ENCODE measurements around the gene ATP10A. TPM values are rescaled to one million over a fixed set of nuclear protein-coding genes. Genes with fewer than 3 reads are reported as not detected.

ATP10A gene
- total RNA-seq, 1 donor from 2014 or later, result 0.26 TPM

DNA sequence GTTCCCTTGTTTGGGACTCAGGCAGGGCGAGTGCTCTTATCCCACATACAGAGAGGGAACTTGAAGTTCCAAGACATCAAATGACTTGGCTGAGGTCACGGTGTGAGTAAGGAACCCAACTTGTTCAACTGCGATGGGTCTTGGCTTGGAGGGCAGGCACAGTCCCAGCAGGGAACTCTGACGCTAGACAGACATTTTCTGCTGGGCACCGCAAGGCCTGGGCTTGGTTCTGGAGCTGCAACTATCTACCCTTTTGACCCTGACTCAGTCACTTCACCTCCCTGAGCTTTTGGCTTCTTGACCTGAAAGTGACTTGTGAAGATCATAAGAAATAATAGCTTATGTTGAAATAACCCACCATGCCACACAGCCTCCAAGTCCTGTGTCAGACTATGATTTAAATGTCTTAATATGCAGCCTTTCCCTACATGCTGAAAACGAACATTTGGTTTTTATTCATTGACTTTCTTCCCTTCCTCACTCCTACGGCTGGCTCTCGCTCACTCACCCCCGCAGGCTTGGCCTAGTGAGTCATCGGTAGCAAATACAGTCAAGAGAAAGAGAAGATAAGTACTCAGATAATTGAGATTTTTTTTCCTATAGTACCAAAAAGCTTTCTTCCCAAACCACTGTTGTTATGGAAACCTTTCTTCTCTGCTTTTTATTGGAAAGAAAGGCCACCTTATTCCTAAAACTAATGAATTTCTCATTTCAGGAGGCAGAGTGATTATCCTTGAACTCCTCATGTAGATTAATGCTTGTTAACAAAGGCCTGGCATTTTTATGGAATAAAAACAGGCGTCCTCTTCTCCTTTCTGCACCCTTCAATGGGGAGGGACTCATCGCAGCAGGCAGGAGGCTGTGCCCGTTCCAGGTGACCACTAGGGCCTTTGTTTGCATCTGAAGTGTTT, 178.4 kb downstream of the ATP10A start:
- no peak overlapping the region for H3K4me3 ChIP-seq (ENCODE audit: low read depth, low read length)
- no peaks in the 10 kb centered on the region for H3K36me3 ChIP-seq (ENCODE audit: control insufficient read depth, insufficient read depth, low read length)
- H3K27me3 ChIP-seq (ENCODE audit: control insufficient read depth, insufficient read depth, low read length), result no peaks in the 10 kb centered on the region
- TF ChIP-seq CTCF (IDR thresholded peaks at IDR 0.05; ENCODE audit: insufficient read depth, low read length, severe bottlenecking), result no peak
- FAIRE-seq, result no peak
- peak; percentile 2 for DNase-seq (ENCODE audit: low read depth)

GRCh38 chr15:25683911-25684310, 179.2 kb downstream of the ATP10A start:
- Histone ChIP-seq H3K36me3 (ENCODE audit: control insufficient read depth, insufficient read depth, low read length) (no peaks in the 10 kb centered on the region), H3K4me3 (ENCODE audit: low read depth, low read length) (no peak overlapping the region), H3K27me3 (ENCODE audit: control insufficient read depth, insufficient read depth, low read length) (no peaks in the 10 kb centered on the region)
- DNase-seq (ENCODE audit: low read depth), result no peak
- TF ChIP-seq CTCF (IDR thresholded peaks at IDR 0.05; ENCODE audit: insufficient read depth, low read length, severe bottlenecking), result no peak
- FAIRE-seq, result no peak

DNA sequence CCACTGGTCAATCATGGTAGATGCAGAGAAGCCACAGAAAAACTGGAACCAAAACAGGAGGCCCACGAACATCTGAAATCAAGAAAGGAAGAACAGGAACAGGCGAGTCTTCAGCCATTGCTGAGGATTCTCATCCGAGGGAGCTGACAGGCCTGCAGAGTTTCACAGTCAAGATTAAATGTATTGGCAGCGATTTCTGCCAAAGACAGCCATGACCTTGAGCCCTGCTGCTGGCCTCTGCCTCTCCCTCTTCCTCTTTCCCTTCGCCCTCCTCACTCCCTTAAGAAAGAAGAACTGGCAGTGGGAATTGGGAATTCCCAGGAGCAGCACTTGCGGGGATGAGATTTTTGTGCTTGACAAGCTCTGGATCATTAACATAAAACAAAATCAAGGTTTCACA, 179.7 kb downstream of the ATP10A start:
- Histone ChIP-seq H3K27me3 (ENCODE audit: control insufficient read depth, insufficient read depth, low read length) (no peaks in the 10 kb centered on the region), H3K36me3 (ENCODE audit: control insufficient read depth, insufficient read depth, low read length) (no peaks in the 10 kb centered on the region), H3K4me3 (ENCODE audit: low read depth, low read length) (no peak overlapping the region)
- TF ChIP-seq CTCF (IDR thresholded peaks at IDR 0.05; ENCODE audit: insufficient read depth, low read length, severe bottlenecking), result no peak
- no peak for DNase-seq (ENCODE audit: low read depth)
- FAIRE-seq, result no peak

GRCh38 chr15:25682340-25682739, 180.8 kb downstream of the ATP10A start:
- TF ChIP-seq CTCF (IDR thresholded peaks at IDR 0.05; ENCODE audit: insufficient read depth, low read length, severe bottlenecking), result no peak
- no peak for FAIRE-seq
- no peak for DNase-seq (ENCODE audit: low read depth)

DNA sequence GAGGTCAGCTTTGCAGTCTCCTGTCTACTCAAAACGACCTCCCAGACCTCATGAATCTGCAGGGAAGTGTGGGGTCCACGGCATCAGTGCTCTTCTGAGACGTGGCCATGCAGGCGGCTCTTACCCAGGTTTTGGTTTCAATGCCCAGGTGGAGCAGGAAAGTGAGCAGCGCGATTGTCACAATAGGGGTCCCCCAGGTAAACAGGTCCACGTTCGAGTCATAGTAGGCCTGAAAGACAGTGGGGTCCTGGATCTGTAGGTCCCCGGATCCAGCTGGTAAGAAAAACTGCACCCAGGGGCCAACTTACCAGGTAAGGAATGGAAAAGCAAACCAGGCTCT, 182.5 kb downstream of the ATP10A start:
- Histone ChIP-seq H3K36me3 (ENCODE audit: control insufficient read depth, insufficient read depth, low read length) (no peaks in the 10 kb centered on the region), H3K27me3 (ENCODE audit: control insufficient read depth, insufficient read depth, low read length) (no peaks in the 10 kb centered on the region), H3K4me3 (ENCODE audit: low read depth, low read length) (no peak overlapping the region)
- TF ChIP-seq CTCF (IDR thresholded peaks at IDR 0.05; ENCODE audit: insufficient read depth, low read length, severe bottlenecking), result no peak
- DNase-seq (ENCODE audit: low read depth), result no peak
- FAIRE-seq, result no peak

More at GRCh38 chr15:25682340-25682739, 180.8 kb downstream of the ATP10A start:
- H3K4me3 ChIP-seq (ENCODE audit: low read depth, low read length), result no peak overlapping the region
- no peaks in the 10 kb centered on the region for H3K36me3 ChIP-seq (ENCODE audit: control insufficient read depth, insufficient read depth, low read length)
- no peaks in the 10 kb centered on the region for H3K27me3 ChIP-seq (ENCODE audit: control insufficient read depth, insufficient read depth, low read length)

All from bronchial epithelial cell (primary cell).